Neural cell (in vitro differentiated cells): ENCODE results near the gene IGF2R.

ENCODE experiments used
- CTCF ChIP-seq: fragments of 450-650 bp; IDR thresholded peaks from 2 replicates; pipeline ENCODE4 v1.5.1; 2014; ENCODE audit warnings: antibody characterized with exemption, mild to moderate bottlenecking, moderate library complexity; ENCODE audit not compliant: poor library complexity, severe bottlenecking
- EZH2 ChIP-seq: fragments of 200-600, 300-800 bp; shearing (Covaris generic), sonication (generic); IDR thresholded peaks from 2 replicates; pipeline ENCODE4 v1.6.1; 2014; ENCODE audit warnings: antibody characterized with exemption, low read length, borderline replicate concordance, mild to moderate bottlenecking; ENCODE audit not compliant: insufficient read depth, poor library complexity, severe bottlenecking
- REST ChIP-seq: IDR thresholded peaks from 2 replicates; pipeline ENCODE4 v1.6.1; 2012; ENCODE audit warnings: borderline replicate concordance
- TAF1 ChIP-seq: IDR thresholded peaks from 2 replicates; pipeline ENCODE4 v1.6.1; 2012; ENCODE audit warnings: low read depth

- TF ChIP-seq TAF1 (no peak), CTCF (no peak), EZH2 (no peak), REST (no peak)
Observed at GRCh38 chr6:160129881-160130615, 161.2 kb downstream of the IGF2R start.
